GM12878 (cell line): ENCODE data around the gene TMEM244. TPM values are rescaled to one million over a fixed set of nuclear protein-coding genes. Genes with fewer than 3 reads are reported as not detected.

Experiments used
- ATAC-seq: fragments of 200-7000 bp; cut with Tn5 transposase; 3 replicates; pipeline ENCODE4 v1.9.1; 2020; ENCODE audit warnings: mild to moderate bottlenecking, moderate library complexity
- BruUV-seq: library from RNA; stranded (reverse); fragments of 400-500 nt; replicated peaks from 2 replicates; lab custom pipeline; 2021; lab: Mats Ljungman, UMichigan
- CTCF ChIA-PET: fragments of 300-600 bp; sonication (Branson Sonifier 250); formaldehyde crosslinking; extraction: SDS; loops from one replicate; lab custom pipeline; 2021; ENCODE audit warnings: inconsistent platforms; lab: Yijun Ruan, JAX
- POLR2A ChIA-PET: fragments of 350-600 bp; formaldehyde crosslinking; extraction: SDS; loops from one replicate; lab custom pipeline; 2021; ENCODE audit warnings: inconsistent platforms; lab: Charles Lee
- RAD21 ChIA-PET: fragments of 300-600 bp; sonication (Branson Sonifier 250); formaldehyde crosslinking; loops from one replicate; lab custom pipeline; 2023; ENCODE audit warnings: antibody characterized with exemption; ENCODE audit not compliant: unreplicated experiment; lab: Charles Lee
- SMC1A ChIA-PET: fragments of 300-600 bp; sonication (Branson Sonifier 250); formaldehyde crosslinking; loops from one replicate; lab custom pipeline; 2023; ENCODE audit not compliant: unreplicated experiment, uncharacterized antibody; lab: Charles Lee
- DNase-seq: peaks from one replicate; pipeline ENCODE4 v3.0.0-alpha.2; 2011; ENCODE audit warnings: low read depth, low spot score
- FAIRE-seq: peaks from 3 replicates; lab custom pipeline; 2011; peaks lifted over from hg19 to GRCh38; lab: Jason Lieb, UNC
- H2AFZ ChIP-seq: 2 replicates; pipeline ENCODE4 v1.6.0; 2011; ENCODE audit warnings: low read depth, low read length, control low read depth; ENCODE audit not compliant: control insufficient read depth
- H3K27ac ChIP-seq: 2 replicates; pipeline ENCODE4 v1.5.1; 2011; ENCODE audit warnings: control low read depth; ENCODE audit not compliant: control insufficient read depth, insufficient read depth
- H3K27me3 ChIP-seq, 2 experiments: replicated peaks in 1 of 2; 2 replicates each; pipeline versions ENCODE4 v1.6.0 to v1.6.1; 2011; ENCODE audit warnings: low read length in 1 of 2; ENCODE audit not compliant: control insufficient read depth in 2 of 2, insufficient read depth in 2 of 2
- H3K36me3 ChIP-seq, 2 experiments: 2 replicates each; pipeline ENCODE4 v1.5.1; 2011; ENCODE audit warnings: low read length in 1 of 2; ENCODE audit not compliant: control insufficient read depth in 2 of 2, insufficient read depth in 2 of 2
- H3K4me1 ChIP-seq: 2 replicates; pipeline ENCODE4 v1.6.1; 2011; ENCODE audit warnings: mild to moderate bottlenecking, low read length, moderate library complexity, mixed read lengths; ENCODE audit not compliant: control insufficient read depth, insufficient read depth
- H3K4me2 ChIP-seq: 2 replicates; pipeline ENCODE4 v1.6.0; 2011; ENCODE audit warnings: control low read depth; ENCODE audit not compliant: control insufficient read depth, insufficient read depth
- H3K4me3 ChIP-seq: fragments of 200-600 bp; sonication (generic); 2 replicates; pipeline ENCODE4 v1.5.1; 2016
- H3K79me2 ChIP-seq: 2 replicates; pipeline ENCODE4 v1.6.0; 2011; ENCODE audit warnings: low read length; ENCODE audit not compliant: control insufficient read depth, insufficient read depth
- H3K9ac ChIP-seq: 2 replicates; pipeline ENCODE4 v1.8.0; 2011; ENCODE audit warnings: low read length, control low read depth, mixed read lengths; ENCODE audit not compliant: control insufficient read depth, insufficient read depth
- H3K9me3 ChIP-seq: replicated peaks from 3 replicates; pipeline ENCODE4 v1.5.1; 2011; ENCODE audit warnings: mild to moderate bottlenecking, low read length; ENCODE audit not compliant: control insufficient read depth, insufficient read depth
- H4K20me1 ChIP-seq: 2 replicates; pipeline ENCODE4 v1.6.0; 2011; ENCODE audit not compliant: control insufficient read depth, insufficient read depth
- ATF3 ChIP-seq: IDR thresholded peaks from 2 replicates; pipeline ENCODE4 v1.6.1; 2011; ENCODE audit warnings: low read depth, mild to moderate bottlenecking, low read length, moderate library complexity, borderline replicate concordance; ENCODE audit errors: extremely low read depth
- BMI1 ChIP-seq: fragments of 450-650 bp; IDR thresholded peaks from 2 replicates; pipeline ENCODE4 v1.6.1; 2016; ENCODE audit warnings: mild to moderate bottlenecking, moderate library complexity, borderline replicate concordance
- DPF2 ChIP-seq: fragments of 450-650 bp; IDR thresholded peaks from 2 replicates; pipeline ENCODE4 v1.6.1; 2017; ENCODE audit warnings: mild to moderate bottlenecking
- IKZF2 ChIP-seq, 2 experiments: fragments of 450-650 bp; IDR thresholded peaks; 2 replicates each; pipeline ENCODE4 v1.6.1; 2017; ENCODE audit warnings: mild to moderate bottlenecking in 2 of 2, moderate library complexity in 2 of 2
- RB1 ChIP-seq: fragments of 450-650 bp; formaldehyde crosslinking; IDR thresholded peaks from 2 replicates; pipeline ENCODE4 v1.6.1; 2017; ENCODE audit warnings: mild to moderate bottlenecking, borderline replicate concordance
- SPI1 ChIP-seq: IDR thresholded peaks from 2 replicates; pipeline ENCODE4 v1.6.1; 2011; ENCODE audit warnings: low read depth, mild to moderate bottlenecking, low read length, moderate library complexity, borderline replicate concordance; ENCODE audit not compliant: insufficient read depth
- ZNF24 ChIP-seq: fragments of 450-650 bp; IDR thresholded peaks from 2 replicates; pipeline ENCODE4 v1.6.1; 2017; ENCODE audit warnings: antibody characterized with exemption, mild to moderate bottlenecking
- in situ Hi-C: fragments of 300-500 bp; cut with MboI; formaldehyde crosslinking; loops from 9 replicates; pipeline ENCODE4 v1.14.3; 2018; ENCODE audit warnings: mixed read lengths
- intact Hi-C: fragments of 100-400 bp; cut with micrococcal nuclease; formaldehyde crosslinking; loops from one replicate; pipeline ENCODE4 v1.14.2; 2022; ENCODE audit not compliant: unreplicated experiment
- polyA plus RNA-seq, 11 experiments: library from polyadenylated mRNA; depleted of rRNA in 4 of 11; unstranded in 6 of 11; stranded (reverse) in 5 of 11; fragments of >200 nt; fragmentation: Nextera tagmentation in 4 of 11; fragmentation: Illumina TruSeq in 1 of 11; extraction: Ambion mirVana in 4 of 11; extraction: Trizol in 1 of 11; gene quantifications; 1 replicate in 1 of 11; 2 replicates in 10 of 11; pipeline versions ENCODE4 v1.2.1 to v1.2.3, GENCODE V29; 2011 to 2016; ENCODE audit warnings: inconsistent platforms in 2 of 11, missing spikeins in 2 of 11, low read depth in 1 of 11
- total RNA-seq, 4 experiments: library from RNA; depleted of rRNA in 3 of 4; stranded (reverse); fragments of >200 nt in 3 of 4; fragmentation: Illumina TruSeq in 1 of 4; extraction: Trizol in 1 of 4; gene quantifications; 2 replicates each; pipeline versions ENCODE4 v1.2.1 to v1.2.3, GENCODE V29; 2013 to 2021
- TF ChIP-seq, protein P1 (sequence below): fragments of 450-650 bp; IDR thresholded peaks from 2 replicates; pipeline ENCODE4 v1.6.1; 2017; ENCODE audit warnings: low read depth, mild to moderate bottlenecking, moderate library complexity

The TMEM244 gene
- total and polyA plus RNA-seq, 10 of the 15 experiments (the other 5 are each of a cell fraction or from before 2014, with no cell fraction given): 0.14 TPM; not detected in 9

DNA sequence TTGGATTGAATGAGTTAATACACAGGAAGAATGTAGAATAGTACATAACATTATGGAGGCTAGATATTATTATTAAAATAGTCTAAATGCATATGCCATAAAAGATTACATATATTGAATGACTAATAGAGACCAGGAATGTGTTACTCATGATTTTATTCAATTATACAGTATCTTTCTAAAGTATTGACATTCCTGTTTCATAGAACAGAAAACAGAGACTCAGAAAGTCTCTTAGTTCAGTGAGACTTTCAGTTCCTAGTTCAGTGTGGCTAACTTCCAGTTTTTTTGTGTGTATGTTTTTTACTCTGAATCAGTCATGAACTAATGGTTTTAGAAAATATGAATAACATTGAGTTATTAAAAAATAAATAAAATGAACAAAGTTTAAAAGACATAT lies 34.6 kb upstream of the TMEM244 start:
- Histone ChIP-seq H3K4me1 (no peaks in the 10 kb centered on the region; the same call in none of the 2 replicates), H3K27ac (no peak overlapping the region), H3K4me2 (no peak overlapping the region), H3K9me3 (no peaks in the 10 kb centered on the region), H3K9ac (no peak overlapping the region), H3K36me3 (no peaks in the 10 kb centered on the region), H3K4me3 (no peak overlapping the region), H3K27me3 (no peaks in the 10 kb centered on the region), H4K20me1 (no peaks in the 10 kb centered on the region), H2AFZ (no peak overlapping the region), H3K79me2 (no peaks in the 10 kb centered on the region)
- ChIA-PET CTCF (interaction anchor here (0.6 to 6.0 kb wide), 12 partner anchors 9 to 396 kb away, joined by 3 to 38 read pairs (median 5); no protein-coding TSS in a partner anchor), POLR2A (no interaction called here), RAD21 (interaction anchor here (1.1 to 1.7 kb wide), 5 partner anchors 9 to 126 kb away, joined by 3 to 10 read pairs (median 5); no protein-coding TSS in a partner anchor), SMC1A (interaction anchor here (0.9 to 4.8 kb wide), 10 partner anchors 9 to 131 kb away, joined by 3 to 24 read pairs (median 5); no protein-coding TSS in a partner anchor)
- peak; percentile 83 for ATAC-seq
- no TSS peak for BruUV-seq
- TF ChIP-seq IKZF2 (IDR thresholded peaks at IDR 0.05): peak in 1 of 2 experiments; percentile 37; a peak in 1 of 4 replicates
- TF ChIP-seq ATF3: no peak
- no peak for TF ChIP-seq BMI1
- TF ChIP-seq ZNF24: no peak
- TF ChIP-seq DPF2: 0 out of 2 replicates have a peak, but pooled peaks have one; percentile 13
- TF ChIP-seq, protein P1, sequence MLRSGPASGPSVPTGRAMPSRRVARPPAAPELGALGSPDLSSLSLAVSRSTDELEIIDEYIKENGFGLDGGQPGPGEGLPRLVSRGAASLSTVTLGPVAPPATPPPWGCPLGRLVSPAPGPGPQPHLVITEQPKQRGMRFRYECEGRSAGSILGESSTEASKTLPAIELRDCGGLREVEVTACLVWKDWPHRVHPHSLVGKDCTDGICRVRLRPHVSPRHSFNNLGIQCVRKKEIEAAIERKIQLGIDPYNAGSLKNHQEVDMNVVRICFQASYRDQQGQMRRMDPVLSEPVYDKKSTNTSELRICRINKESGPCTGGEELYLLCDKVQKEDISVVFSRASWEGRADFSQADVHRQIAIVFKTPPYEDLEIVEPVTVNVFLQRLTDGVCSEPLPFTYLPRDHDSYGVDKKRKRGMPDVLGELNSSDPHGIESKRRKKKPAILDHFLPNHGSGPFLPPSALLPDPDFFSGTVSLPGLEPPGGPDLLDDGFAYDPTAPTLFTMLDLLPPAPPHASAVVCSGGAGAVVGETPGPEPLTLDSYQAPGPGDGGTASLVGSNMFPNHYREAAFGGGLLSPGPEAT: 0 out of 2 replicates have a peak, but pooled peaks have one; percentile 45
- no peak for TF ChIP-seq RB1
- TF ChIP-seq SPI1: peak; percentile 62; the same call in 1 of the 2 replicates
- in situ Hi-C loops (loop anchor here (5.0 kb wide), 1 partner anchor 132 kb away; no protein-coding TSS in a partner anchor), intact Hi-C loops (no loop called here)
- no peak for FAIRE-seq
- DNase-seq: no peak
